Measurements from ENCODE around the gene PPHLN1.

- TF ChIP-seq CTCF (IDR thresholded peaks at IDR 0.05) (no peak), POLR2A (IDR thresholded peaks at IDR 0.05) (no peak)
Measured at GRCh38 chr12:42426746-42427145, 100.8 kb downstream of the PPHLN1 start.
